G401.6 (cell line): ENCODE data around the gene MAP4K2.

ENCODE experiments used
- FAIRE-seq: peaks from 2 replicates; lab custom pipeline; 2012; peaks lifted over from hg19 to GRCh38; lab: Jason Lieb, UNC

Gene MAP4K2

GRCh38 chr11:64790205-64791095, 12.6 kb downstream of the MAP4K2 start:
- no peak for FAIRE-seq

GRCh38 chr11:64789331-64790204, 13.4 kb downstream of the MAP4K2 start:
- no peak for FAIRE-seq

GRCh38 chr11:64788321-64789215, 14.4 kb downstream of the MAP4K2 start:
- no peak for FAIRE-seq

- peak; percentile 8 for FAIRE-seq
Measured at GRCh38 chr11:64787526-64788320, 15.3 kb downstream of the MAP4K2 start.

GRCh38 chr11:64786308-64786707, 16.7 kb downstream of the MAP4K2 start:
- no peak for FAIRE-seq

- no peak for FAIRE-seq
Measured at GRCh38 chr11:64784813-64785581, 18.0 kb downstream of the MAP4K2 start.

GRCh38 chr11:64778473-64779298, 24.3 kb downstream of the MAP4K2 start, which contains the start of gene SF1:
Gene SF1 (minus strand): TSS chr11:64778542. CDS start chr11:64778392, 150 bp downstream.
- peak; percentile 99 for FAIRE-seq

GRCh38 chr11:64778223-64778472, 24.9 kb downstream of the MAP4K2 start:
- no peak for FAIRE-seq

- no peak for FAIRE-seq
Measured at GRCh38 chr11:64777449-64778222, 25.4 kb downstream of the MAP4K2 start.

- no peak for FAIRE-seq
Measured at GRCh38 chr11:64776875-64777274, 26.1 kb downstream of the MAP4K2 start.

- FAIRE-seq, result no peak
Measured at GRCh38 chr11:64776425-64776824, 26.6 kb downstream of the MAP4K2 start.

- FAIRE-seq, result no peak
Measured at GRCh38 chr11:64774144-64774543, 28.9 kb downstream of the MAP4K2 start.

GRCh38 chr11:64772303-64773018, 30.6 kb downstream of the MAP4K2 start:
- FAIRE-seq, result no peak

GRCh38 chr11:64771861-64772260, 31.2 kb downstream of the MAP4K2 start:
- no peak for FAIRE-seq

- no peak for FAIRE-seq
Measured at GRCh38 chr11:64770120-64770519, 32.9 kb downstream of the MAP4K2 start.

GRCh38 chr11:64769283-64769682, 33.7 kb downstream of the MAP4K2 start:
- no peak for FAIRE-seq

- FAIRE-seq, result no peak
Measured at GRCh38 chr11:64768300-64768694, 34.7 kb downstream of the MAP4K2 start.
